Activated T-helper 1 cell treated with anti-CD3 and anti-CD28 coated beads, Interleukin-2, amount 50 U/mL, for 16 hours (primary cell): ENCODE results near the gene FXR1.
"Not testable (repeated sequence)": the region's sequence is repeated elsewhere in the genome, so short reads cannot be mapped to it uniquely, and the experiment has no call there.

Experiments used
- DNase-seq, 2 donors: peaks; one replicate each; pipeline ENCODE4 v3.0.0-alpha.2; 2020; ENCODE audit warnings: low read depth in 1 of 2, low spot score in 1 of 2

Gene FXR1

DNA sequence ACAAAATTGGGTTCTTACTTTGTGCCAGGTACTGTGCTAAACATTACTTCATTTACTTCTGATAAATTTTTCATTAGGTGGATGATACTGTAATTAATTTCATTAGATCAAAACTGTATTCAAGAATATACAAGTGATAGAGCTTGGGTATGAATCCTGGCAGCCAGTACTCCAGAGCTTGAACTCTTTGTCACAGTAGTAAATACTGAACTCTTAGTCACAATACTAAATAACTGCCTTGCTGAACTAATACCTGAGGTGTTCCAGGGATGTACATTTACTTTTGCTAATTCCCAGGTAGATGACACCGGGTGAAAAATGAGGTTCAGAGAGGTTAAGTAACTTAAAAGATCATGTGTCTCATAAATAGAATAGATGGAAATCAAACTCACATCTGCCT lies 20.3 kb downstream of the FXR1 start:
- DNase-seq: no peak

DNA sequence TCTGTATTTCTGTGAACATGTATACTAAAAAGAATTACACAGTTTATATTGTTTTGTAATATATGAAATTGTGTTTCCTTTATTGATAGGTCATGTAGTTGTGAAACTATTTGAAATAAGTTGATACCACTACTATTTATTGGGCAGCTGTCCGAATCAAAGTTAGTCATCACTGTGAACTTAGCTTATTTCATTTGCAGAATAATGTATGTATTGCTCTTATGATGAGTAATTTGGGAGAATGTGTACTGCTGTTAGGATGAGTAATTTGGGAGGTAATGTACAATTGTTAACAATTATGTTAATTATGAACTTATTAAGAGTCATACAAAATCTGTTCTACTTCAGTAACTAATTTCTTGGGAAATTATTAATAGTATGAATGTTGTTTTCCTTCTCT lies 22.2 kb downstream of the FXR1 start:
- DNase-seq: no peak

DNA sequence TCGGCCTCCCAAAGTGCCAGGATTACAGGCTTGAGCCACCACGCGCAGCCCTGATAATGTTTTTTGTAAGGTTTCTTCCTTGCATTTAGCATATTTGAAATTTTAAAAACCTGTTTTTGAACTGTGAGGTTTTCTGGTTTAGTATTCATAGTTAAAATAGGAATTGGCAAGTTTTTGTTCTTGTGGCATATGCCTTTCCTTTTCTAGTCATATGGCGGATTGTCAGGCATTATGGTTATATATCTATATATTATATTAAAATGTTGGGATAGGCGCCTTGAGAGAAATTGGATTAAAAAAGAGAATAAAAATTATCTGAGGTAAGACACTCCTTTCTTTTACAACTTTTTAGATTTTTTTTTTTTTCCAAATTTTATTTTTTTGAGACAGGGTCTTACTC lies 28.4 kb downstream of the FXR1 start:
- no peak for DNase-seq

DNA sequence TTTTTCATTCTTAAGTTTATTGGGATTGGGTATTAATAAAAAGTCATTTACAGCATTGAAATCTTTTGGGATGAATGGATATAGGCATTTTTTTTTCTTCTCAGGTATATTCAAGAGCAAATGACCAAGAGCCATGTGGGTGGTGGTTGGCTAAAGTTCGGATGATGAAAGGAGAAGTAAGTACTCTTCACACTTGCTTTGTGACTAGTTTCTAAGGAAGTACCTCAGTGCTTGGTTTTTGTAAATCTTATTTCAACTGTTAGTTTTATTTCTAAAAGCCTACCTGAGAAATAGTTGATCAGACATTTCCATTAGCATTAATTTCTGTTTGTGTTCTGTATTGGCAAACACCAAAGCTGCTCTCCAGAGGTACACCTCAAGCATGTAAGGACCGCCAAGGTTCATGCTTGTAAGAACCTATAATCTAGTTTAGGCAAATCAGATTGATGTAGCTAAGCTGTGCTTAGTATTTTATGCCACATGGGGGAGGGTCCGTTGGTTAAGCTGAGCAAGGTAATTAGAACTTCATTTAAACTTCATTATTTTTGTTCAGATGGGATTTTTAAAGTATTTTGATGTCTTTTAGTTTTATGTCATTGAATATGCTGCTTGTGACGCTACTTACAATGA lies 35.4 kb downstream of the FXR1 start:
- DNase-seq: no peak

DNA sequence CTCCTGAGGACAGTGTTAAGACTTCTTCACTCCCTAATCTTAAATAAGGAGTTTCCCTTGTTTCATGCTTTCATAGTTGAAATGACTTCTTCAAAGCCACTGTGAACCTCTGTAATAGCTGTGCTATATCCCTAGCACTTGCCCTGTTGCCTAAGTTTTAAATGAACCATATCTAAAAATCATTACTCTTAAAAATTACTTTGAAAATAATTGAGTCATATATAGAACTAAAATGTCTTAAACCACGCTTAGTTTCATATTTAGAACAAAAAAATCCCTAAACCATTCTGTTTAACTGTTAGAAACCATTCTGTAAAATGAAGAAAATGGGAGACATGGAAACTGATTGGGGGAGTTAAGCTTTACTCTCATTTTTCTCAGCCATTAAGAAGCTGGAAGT lies 47.2 kb downstream of the FXR1 start:
- DNase-seq: no peak

DNA sequence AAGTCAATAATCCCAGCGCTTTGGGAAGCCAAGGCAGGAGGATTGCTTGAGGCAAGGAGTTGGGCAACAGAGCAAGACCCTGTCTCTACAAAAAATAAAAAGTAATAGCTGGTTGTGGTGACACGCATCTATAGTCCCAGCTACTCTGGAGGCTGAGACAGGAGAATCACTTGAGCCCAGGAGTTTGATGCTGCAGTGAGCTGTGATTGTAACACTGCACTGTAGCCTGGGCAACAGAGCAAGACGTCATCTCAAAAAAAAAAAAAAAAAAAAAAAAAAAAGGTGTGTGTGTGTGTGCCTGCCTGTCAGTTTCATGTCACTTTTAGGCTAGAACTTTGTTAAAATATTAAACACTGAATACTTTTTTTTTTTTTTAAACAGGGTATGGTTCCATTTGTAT lies 48.6 kb downstream of the FXR1 start:
- DNase-seq: no peak

DNA sequence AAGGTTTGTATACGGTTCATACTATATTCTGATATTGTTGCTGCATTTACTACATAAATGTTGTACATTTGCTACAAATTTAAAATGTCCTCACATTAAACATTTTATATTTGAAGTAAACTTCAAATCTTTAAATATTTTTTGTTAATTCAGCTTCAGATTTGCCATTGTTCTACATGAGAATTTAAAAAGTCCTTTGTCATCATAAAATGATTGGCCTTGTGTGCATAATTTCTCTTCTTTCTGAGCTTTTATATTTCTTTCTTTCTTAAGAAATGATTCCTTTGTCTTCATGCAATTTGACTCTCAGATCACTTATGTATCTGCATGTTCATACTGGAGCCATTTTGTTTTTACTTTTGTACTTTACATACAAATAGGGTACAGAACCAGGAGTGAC lies 49.1 kb downstream of the FXR1 start:
- no peak for DNase-seq

DNA sequence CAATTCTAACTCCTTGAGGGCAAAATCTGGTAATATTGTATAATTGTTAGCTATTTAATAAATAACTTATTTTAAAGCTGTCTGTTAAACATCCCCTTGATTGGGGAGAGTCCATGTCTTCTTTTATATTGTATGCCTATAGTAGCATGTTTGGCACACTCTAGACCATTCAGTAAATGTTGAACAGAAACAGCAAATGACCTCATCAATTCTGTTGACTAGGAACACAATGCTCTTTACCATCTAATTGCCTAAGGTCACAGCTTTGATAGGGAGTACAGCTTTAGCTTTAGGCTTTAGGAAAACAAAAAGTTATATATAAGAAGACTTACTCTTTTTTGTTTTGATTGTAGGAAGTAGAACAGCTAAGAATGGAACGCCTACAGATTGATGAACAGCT lies 50.1 kb downstream of the FXR1 start:
- DNase-seq: no peak

DNA sequence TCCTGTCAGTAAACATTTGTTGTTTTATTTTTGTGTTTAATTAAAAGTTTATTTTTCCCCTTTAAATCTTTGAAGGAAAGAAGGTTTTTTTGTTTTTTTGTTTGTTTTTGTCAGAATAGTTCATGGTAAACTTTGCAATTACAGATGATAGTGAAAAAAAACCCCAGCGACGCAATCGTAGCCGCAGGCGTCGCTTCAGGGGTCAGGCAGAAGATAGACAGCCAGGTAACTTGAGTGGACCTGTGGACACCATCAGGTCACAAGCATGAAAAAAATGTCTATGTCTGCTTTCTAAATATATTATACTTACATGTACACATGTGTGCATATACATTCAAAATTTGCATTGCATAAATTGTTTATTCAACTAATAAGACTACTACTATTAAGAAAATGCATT lies 58.5 kb downstream of the FXR1 start:
- DNase-seq: no peak

DNA sequence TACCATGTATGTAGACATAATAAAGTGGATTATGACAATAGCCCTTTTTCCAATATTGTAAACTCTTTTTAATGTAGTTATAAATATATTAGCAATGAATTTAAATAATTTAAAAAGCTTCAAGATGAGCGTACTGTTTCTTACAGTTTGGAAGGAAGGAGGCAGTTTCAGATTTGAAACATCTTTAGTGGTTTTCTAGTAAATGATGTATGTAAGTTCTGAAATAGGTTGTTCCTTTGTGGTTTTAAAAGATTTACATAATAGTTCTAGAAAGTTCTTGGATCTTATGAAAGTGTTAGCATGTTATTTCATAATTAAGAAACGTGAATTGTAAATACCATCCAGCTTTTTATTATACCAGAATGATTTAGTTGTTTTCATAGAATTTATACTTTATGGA lies 61.1 kb downstream of the FXR1 start:
- DNase-seq: no peak

DNA sequence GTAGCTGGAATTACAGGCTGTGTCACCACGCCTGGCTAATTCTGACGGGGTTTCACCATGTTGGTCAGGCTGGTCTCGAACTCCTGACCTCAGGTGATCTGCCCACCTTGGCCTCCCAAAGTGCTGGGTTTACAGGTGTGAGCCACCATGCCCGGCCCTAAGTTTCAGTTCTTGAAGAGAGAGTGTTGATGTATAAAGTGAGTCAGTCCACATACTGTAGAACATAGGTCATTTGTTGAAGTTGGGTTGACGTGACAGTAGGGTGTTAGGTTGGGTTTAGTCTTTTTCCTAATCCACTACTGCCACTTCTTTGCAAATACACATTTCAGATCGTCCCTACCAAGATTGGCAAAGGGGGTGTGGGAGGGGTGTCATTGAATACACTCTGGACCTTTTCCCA lies 61.8 kb downstream of the FXR1 start:
- no peak for DNase-seq

DNA sequence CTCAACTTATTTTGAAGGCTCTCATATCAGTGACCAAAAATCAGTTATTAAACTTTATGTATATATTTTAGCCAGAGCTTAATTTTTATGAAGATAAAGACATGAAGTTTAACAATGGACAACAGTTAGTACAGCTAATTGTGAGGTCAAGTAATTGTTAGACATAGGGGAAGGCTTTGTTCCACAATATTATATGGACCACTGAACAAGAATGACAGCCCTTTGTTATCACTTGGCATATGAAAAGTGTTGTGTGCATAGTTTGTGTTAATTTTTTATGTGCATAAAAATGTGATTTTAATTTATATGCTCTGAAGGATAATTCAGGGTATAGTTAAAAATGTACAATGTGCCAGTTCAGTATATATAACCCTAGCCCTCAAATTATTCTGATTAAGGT lies 65.0 kb downstream of the FXR1 start:
- DNase-seq: no peak

DNA sequence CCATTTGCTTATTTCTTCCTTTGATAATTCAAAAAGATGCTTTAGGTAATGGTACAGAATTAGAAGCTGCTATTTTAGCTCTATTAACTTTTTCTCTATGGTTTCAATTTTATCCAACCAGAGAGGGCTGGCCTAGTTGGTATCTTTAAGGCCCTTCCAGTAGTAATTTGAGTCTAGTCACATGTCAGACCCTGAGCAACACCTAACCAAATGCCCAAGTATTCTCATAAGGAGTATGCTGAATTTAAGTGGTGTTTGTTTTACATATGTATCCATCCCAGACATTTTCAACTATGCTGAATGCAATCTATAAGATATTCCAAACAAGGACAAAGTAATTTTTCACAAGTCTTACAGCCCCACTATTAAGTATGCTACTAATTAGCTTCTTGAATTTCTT lies 67.5 kb downstream of the FXR1 start:
- DNase-seq: no peak

DNA sequence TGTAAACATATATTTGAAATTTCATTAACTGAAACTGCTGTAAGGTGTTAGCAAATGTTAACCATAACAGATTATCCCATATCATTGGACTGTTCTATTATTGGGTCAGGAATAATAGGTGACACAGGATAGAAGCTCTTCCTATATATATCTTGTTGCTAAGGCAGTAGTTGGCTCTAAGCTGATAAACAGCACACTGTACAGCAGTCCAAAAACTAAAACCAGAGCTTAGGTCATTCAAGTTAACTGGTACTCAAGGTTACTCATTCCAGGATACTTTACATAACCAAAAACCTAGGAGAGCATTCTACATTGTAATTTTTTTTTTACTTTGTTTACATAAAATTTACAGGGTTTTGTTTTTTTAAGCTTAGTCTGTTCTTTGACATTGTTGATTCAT lies 68.1 kb downstream of the FXR1 start:
- no peak for DNase-seq

DNA sequence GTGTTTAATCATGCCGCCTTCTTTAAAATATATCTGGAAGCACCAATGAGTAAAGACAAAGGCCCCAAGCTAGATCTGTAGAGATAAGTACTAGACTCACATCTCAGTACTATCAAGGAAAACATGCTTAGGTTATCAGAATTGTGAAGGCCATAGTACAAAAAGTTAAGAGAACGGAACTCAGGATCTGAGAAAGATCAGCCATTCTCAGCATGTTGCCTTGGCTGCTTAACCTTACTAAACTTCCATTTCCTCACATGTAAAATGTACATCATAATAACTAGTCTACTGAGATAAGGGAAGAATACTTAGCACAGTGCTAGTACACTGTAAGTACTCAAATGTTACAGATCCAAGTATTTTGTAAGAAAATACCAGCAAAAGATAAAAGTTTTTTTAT lies 69.4 kb downstream of the FXR1 start:
- no peak for DNase-seq

DNA sequence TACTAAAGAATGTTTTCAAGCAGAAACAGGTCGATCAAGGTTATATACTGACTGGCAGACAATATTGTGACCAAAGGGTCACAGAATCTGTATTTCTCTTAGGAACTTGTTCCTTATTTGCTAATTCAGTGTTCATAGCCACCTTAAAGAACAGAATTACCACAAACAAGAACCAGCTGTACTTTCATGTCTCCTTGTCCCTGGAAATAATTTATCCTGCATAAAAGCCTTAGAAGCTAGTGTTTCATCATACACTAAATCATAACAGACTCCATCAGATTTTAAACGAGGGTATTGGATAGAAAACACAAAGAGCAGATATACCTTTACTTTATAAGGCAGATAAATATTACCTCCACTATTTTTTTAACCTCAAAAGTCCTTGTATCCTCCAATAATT lies 70.7 kb downstream of the FXR1 start:
- no peak for DNase-seq

DNA sequence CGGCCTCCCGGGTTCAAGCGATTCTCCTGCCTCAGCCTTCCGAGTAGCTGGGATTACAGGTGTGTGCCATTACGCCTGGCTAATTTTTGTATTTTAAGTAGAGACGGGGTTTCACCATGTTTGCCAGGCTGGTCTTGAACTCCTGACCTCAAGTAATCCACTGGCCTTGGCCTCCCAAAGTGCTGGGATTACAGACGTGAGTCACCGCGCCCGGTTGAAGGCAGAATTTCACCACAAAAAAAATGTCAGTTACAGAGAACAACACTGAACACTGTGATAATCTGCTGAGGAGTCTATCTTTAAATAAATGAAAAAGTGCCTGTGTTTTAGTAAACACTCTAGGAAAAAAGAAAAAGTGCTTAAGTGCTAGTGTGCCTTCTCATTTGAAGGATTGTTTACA lies 73.9 kb downstream of the FXR1 start:
- not testable (repeated sequence) for DNase-seq

DNA sequence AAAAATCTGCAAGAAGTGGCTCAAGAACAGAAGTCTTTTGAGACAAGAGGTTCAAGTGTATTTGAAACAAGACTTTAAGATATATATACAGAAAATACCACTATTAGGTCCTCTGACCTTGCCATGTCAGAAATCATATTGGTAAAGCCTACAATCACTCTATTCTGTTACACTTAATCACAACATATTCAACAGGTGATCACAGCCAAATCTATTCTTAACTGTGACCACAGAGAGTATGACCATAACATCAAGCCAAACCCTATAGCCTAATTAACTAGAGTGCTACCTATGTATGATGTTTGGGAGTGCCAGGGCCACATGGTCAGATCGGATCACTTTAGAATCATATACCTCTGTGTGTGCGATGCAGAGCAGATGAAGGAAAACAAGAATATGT lies 74.9 kb downstream of the FXR1 start:
- DNase-seq: no peak

DNA sequence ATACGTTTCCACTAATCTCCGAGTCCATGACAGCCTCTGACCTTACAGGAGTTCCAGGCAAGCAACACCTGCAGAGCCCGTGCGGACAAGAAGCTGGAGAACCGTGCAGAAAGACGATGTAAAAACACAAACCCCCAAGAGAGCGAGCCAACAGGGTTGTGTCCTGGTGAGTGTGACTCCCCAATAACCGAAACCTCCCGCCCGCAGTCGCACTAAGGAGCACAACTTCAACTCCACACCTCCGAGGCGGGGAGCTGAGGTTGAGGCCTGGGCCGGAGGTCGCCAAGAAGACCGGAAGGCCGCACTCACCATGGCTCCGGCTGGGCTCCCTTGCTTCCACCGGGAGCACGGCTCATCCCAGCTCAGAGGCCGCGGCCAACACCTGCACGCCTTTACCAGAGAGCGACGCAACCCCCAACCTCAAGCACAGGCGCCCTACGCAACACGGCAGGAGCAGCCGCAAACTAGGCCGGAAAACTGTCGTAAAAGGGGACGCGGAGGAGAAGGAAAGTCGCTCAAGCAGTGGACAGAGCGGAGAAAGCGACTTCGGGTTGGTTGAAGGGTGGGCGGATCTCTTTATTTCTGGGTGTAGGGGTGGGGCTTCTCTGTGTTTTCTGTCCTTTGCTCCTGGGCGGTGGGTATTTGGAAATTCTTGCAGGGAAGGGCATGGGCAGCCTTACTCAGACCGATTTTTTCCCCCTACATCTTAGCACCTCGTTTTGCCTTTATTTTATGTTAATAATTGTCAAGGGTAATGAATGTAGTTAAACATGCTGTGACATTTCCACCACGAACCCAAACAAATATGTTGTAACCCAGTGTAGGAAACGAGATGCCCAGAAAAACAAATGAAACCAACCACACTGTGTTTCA lies 77.1 kb downstream of the FXR1 start, which contains the start of gene DNAJC19:
TSS of gene DNAJC19 (minus strand) at position 446 of the 873 bp plus-strand sequence. CDS start at position 312, 134 bp downstream.
- DNase-seq: peak; percentile 77 to 82

DNA sequence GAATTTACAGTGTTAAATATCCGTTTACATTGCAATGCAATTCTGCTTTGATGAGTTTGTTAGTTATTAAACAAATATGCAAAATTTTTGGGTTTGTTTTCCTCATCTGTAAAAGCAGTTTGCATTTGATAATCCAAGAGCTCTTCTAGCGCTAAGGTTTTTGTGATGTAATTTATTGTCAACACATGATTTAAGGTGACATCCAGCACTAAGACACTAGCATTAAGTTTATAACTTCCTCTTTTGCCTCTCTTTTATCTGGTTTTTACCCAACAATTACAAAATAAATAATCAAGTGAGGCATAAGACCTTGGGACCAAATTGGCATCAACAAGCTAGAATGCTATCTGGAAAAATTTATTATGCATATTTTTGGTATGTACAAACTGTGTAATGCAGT lies 78.0 kb downstream of the FXR1 start:
- DNase-seq: no peak

DNA sequence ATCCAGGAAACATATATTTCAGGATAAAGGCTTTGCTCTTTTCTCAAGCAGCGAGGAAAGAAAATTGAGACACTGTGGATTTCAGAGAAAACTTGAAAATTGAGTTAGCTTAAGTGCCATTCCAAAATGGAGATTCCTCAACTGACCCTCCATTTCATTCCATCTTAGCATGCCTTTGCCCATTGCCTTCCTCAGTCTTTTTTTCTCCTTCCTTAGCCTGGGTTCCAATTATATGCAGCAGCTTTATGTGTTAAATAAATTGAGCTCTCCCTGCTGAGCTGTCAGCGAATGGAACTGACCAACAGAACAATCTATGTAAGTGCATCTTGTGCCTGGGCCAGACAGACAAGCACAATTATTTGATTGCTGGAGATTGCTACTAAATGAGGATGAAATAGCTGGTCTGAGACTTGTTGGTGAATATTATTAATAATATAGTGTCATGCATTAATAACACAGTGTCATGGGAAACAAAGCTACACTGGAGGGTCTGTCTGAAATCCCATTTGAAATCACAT lies 84.0 kb downstream of the FXR1 start:
- no peak for DNase-seq

DNA sequence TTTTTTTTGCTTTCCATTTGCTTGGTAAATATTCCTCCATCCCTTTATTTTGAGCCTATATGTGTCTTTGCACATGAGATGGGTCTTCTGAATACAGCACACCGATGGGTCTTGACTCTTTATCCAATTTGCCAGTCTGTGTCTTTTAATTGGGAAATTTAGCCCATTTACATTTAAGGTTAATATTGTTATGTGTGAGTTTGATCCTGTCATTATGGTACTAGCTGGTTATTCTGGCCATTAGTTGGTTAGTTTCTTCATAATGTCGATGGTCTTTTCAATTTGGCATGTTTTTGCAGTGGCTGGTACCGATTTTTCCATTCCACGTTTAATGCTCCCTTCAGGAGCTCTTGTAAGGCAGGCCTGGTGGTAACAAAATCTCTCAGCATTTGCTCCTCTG lies 89.9 kb downstream of the FXR1 start:
- not testable (repeated sequence) for DNase-seq

DNA sequence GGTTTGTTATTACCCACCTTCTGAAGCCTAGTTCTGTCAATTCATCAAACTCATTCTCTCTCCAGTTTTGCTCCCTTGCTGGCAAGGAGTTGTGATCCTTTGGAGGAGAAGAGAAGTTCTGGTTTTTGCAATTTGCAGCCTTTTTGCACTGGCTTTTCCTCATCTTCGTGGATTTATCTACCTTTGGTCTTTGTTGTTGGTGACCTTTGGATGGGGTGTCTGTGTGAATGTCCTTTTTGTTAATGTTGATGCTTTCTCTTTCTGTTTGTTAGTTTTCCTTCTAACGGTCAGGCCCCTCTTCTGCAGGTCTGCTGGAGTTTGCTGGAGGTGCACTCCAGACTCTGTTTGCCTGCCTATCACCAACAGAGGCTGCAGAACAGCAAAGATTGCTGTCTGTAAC lies 91.0 kb downstream of the FXR1 start:
- not testable (repeated sequence) for DNase-seq
